Suprapubic skin (tissue), 4 donors: ENCODE measurements around the gene CUBN. TPM values are rescaled to one million over a fixed set of nuclear protein-coding genes. Genes with fewer than 3 reads are reported as not detected.

Experiments
- DNase-seq, 2 donors: peaks; one replicate each; pipeline ENCODE4 v3.0.0-alpha.2; 2019; ENCODE audit warnings: low spot score in 2 of 2
- H3K27ac ChIP-seq: fragments of 200-600 bp; sonication (generic); one replicate; pipeline ENCODE4 v1.5.1; 2019
- H3K27me3 ChIP-seq: fragments of 200-600 bp; sonication (generic); one replicate; pipeline ENCODE4 v1.5.1; 2019
- H3K36me3 ChIP-seq: fragments of 200-600 bp; sonication (generic); one replicate; pipeline ENCODE4 v1.5.1; 2019
- H3K4me1 ChIP-seq: fragments of 200-600 bp; sonication (generic); one replicate; pipeline ENCODE4 v1.5.1; 2019
- H3K4me3 ChIP-seq: fragments of 200-600 bp; sonication (generic); one replicate; pipeline ENCODE4 v1.5.1; 2019; ENCODE audit warnings: mild to moderate bottlenecking
- H3K9me3 ChIP-seq: fragments of 200-600 bp; sonication (generic); one replicate; pipeline ENCODE4 v1.5.1; 2019
- EP300 ChIP-seq: sonication (generic); formaldehyde crosslinking; IDR thresholded peaks from one replicate; pipeline ENCODE4 v1.6.1; 2017; ENCODE audit warnings: antibody characterized with exemption
- POLR2A ChIP-seq, 2 donors: fragments of 450-650 bp; IDR thresholded peaks; one replicate each; pipeline ENCODE4 v1.6.1; 2017; ENCODE audit warnings: antibody characterized with exemption in 2 of 2, mild to moderate bottlenecking in 2 of 2, moderate library complexity in 2 of 2
- POLR2AphosphoS5 ChIP-seq, 3 donors: sonication (generic); formaldehyde crosslinking; IDR thresholded peaks; one replicate each; pipeline ENCODE4 v1.6.1; 2017; ENCODE audit warnings: antibody characterized with exemption in 3 of 3
- WGBS: methylation state at CpG from one replicate; pipeline ENCODE4 v1.1.5; 2018; 5-methylcytosine and 5-hydroxymethylcytosine counted together
- total RNA-seq, 4 donors: library from RNA; depleted of rRNA; stranded (reverse); fragments of >200 nt; gene quantifications; one replicate each; pipeline ENCODE4 v1.1.0, GENCODE V29; 2016
- TF ChIP-seq, protein P1 (sequence below), 2 donors: fragments of 200-600 bp in 1 of 2; fragments of 450-650 bp in 1 of 2; sonication (generic) in 1 of 2; IDR thresholded peaks; one replicate each; pipeline ENCODE4 v1.5.1; 2016 to 2019; ENCODE audit warnings: antibody characterized with exemption in 2 of 2, mild to moderate bottlenecking in 1 of 2, moderate library complexity in 1 of 2

The CUBN gene
- total RNA-seq, 4 donors from 2014 or later = 1.1 to 8.4 (median 1.2) TPM

DNA sequence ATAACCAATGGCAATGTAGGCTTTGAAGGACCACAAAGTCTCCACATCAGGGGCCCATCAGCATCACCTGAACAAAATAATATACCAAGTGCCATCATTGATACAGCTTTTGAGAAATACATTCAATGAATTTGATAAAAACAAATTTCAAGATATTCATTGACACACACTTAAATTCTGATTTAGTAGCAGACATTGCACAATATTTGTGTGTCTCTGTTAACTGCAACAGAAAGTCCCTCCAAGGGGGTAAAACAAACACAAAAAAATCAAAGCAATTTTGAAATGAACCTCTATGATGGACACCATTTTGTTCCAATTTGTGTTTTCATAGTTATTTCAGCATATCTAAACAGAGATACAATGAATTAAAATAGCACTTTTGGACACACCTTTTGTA, 225.6 kb downstream of the CUBN start:
- Histone ChIP-seq H3K9me3 (no peaks in the 10 kb centered on the region), H3K4me3 (no peak overlapping the region), H3K36me3 (no peaks in the 10 kb centered on the region), H3K27me3 (no peaks in the 10 kb centered on the region), H3K4me1 (peaks cover 4% of the 10 kb centered on the region), H3K27ac (no peak overlapping the region)
- TF ChIP-seq POLR2AphosphoS5 (IDR thresholded peaks at IDR 0.05) (no peak), POLR2A (IDR thresholded peaks at IDR 0.05) (no peak), EP300 (no peak)
- TF ChIP-seq, protein P1, sequence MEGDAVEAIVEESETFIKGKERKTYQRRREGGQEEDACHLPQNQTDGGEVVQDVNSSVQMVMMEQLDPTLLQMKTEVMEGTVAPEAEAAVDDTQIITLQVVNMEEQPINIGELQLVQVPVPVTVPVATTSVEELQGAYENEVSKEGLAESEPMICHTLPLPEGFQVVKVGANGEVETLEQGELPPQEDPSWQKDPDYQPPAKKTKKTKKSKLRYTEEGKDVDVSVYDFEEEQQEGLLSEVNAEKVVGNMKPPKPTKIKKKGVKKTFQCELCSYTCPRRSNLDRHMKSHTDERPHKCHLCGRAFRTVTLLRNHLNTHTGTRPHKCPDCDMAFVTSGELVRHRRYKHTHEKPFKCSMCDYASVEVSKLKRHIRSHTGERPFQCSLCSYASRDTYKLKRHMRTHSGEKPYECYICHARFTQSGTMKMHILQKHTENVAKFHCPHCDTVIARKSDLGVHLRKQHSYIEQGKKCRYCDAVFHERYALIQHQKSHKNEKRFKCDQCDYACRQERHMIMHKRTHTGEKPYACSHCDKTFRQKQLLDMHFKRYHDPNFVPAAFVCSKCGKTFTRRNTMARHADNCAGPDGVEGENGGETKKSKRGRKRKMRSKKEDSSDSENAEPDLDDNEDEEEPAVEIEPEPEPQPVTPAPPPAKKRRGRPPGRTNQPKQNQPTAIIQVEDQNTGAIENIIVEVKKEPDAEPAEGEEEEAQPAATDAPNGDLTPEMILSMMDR (IDR thresholded peaks at IDR 0.05) = no peak
- DNase-seq = no peak

DNA sequence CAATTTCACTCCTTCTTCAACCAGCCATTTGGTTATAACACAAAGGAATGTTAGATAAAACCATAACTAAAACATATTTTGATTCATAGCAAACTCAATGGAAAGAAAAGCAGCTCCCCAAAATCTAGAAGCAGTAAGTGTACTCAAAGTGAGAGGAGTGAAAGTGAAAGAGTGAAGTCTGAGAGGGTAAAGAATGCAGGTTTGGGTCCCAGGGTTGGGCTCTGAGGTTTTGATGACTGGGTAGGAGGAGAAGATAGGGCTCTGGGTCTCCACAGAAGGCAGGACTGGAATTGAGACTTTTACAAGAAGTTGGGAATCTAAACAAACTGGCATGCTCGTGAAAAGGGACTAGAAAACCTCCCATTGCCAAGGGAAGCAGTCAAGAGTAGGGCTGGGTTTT, 227.0 kb downstream of the CUBN start:
- Histone ChIP-seq H3K27me3 (no peaks in the 10 kb centered on the region), H3K4me1 (peaks cover 4% of the 10 kb centered on the region), H3K4me3 (no peak overlapping the region), H3K27ac (no peak overlapping the region), H3K36me3 (no peaks in the 10 kb centered on the region), H3K9me3 (no peaks in the 10 kb centered on the region)
- DNase-seq = no peak
- 93% methylated on average over 1 of the region's 1 CpG for WGBS
- TF ChIP-seq EP300 = no peak
- TF ChIP-seq POLR2AphosphoS5 (IDR thresholded peaks at IDR 0.05) = no peak
- TF ChIP-seq, protein P1 (IDR thresholded peaks at IDR 0.05) = no peak

- no peaks in the 10 kb centered on the region for H3K9me3 ChIP-seq
- no peak overlapping the region for H3K27ac ChIP-seq
- no peak overlapping the region for H3K4me3 ChIP-seq
- H3K36me3 ChIP-seq = no peaks in the 10 kb centered on the region
- 50% methylated on average over 2 of the region's 2 CpGs for WGBS
- H3K4me1 ChIP-seq = peaks cover 4% of the 10 kb centered on the region
- H3K27me3 ChIP-seq = no peaks in the 10 kb centered on the region
- TF ChIP-seq EP300 (no peak), POLR2A (IDR thresholded peaks at IDR 0.05) (no peak), POLR2AphosphoS5 (IDR thresholded peaks at IDR 0.05) (no peak)
- TF ChIP-seq, protein P1 (IDR thresholded peaks at IDR 0.05) = no peak
- DNase-seq = no peak
Measured at GRCh38 chr10:16901106-16901505, 228.5 kb downstream of the CUBN start.

DNA sequence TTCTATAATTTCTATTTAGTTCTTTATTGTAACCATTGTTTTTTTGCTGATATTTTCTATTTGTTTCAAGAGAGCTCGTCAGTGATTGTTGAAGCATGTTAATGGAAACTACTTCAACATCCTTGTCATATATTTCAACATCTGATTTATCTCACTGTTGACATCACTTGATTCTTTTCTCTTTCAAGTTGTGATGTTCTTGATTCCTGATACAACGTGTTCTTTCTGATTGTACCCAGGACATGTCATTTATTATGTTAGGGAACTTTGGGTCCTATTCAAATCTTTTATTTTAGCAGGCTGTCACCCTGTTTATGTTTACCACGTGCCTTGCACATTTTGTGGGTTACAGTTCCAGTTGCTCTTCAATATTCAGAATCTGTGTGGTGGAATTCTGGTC, 232.6 kb downstream of the CUBN start:
- peaks cover 5% of the 10 kb centered on the region for H3K4me1 ChIP-seq
- peak overlapping the region; percentile 27 for H3K27ac ChIP-seq
- H3K4me3 ChIP-seq = no peak overlapping the region
- WGBS = 88% methylated on average over 3 of the region's 3 CpGs
- TF ChIP-seq POLR2AphosphoS5 (IDR thresholded peaks at IDR 0.05) = peak in 1 of 3 donors; percentile 56
- TF ChIP-seq, protein P1 (IDR thresholded peaks at IDR 0.05) = no peak
- no peak for DNase-seq
- H3K9me3 ChIP-seq = no peaks in the 10 kb centered on the region
- H3K27me3 ChIP-seq = no peaks in the 10 kb centered on the region
- H3K36me3 ChIP-seq = no peaks in the 10 kb centered on the region

DNA sequence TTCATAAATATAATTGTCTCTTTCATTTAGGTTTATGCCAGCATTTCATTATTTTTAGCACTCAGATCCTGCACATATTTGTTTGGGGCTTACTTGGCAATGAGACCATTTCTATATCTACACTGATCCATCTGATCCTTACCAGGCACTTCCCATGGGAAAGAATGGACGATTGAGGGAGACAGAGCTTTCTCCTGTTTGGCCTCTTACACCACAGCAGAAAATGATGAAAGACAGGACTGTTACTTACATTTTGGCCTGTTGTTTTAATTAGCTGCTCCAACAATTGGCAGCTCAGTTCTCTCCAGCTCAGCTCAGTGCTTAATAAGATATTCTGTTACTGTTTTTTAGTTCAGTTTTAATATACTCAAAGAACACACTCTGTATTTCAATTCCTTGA, 234.8 kb downstream of the CUBN start:
- Histone ChIP-seq H3K27ac (no peak overlapping the region), H3K4me3 (no peak overlapping the region), H3K4me1 (peaks cover 15% of the 10 kb centered on the region), H3K27me3 (no peaks in the 10 kb centered on the region), H3K9me3 (no peaks in the 10 kb centered on the region), H3K36me3 (no peaks in the 10 kb centered on the region)
- TF ChIP-seq, protein P1 (IDR thresholded peaks at IDR 0.05) = no peak
- TF ChIP-seq POLR2AphosphoS5 (IDR thresholded peaks at IDR 0.05) = no peak
- TF ChIP-seq EP300 = no peak
- no peak for TF ChIP-seq POLR2A (IDR thresholded peaks at IDR 0.05)
- 37% methylated on average over 1 of the region's 1 CpG for WGBS
- DNase-seq = no peak
